ENCODE measurements around the gene PLXNA2.

Gene PLXNA2

DNA sequence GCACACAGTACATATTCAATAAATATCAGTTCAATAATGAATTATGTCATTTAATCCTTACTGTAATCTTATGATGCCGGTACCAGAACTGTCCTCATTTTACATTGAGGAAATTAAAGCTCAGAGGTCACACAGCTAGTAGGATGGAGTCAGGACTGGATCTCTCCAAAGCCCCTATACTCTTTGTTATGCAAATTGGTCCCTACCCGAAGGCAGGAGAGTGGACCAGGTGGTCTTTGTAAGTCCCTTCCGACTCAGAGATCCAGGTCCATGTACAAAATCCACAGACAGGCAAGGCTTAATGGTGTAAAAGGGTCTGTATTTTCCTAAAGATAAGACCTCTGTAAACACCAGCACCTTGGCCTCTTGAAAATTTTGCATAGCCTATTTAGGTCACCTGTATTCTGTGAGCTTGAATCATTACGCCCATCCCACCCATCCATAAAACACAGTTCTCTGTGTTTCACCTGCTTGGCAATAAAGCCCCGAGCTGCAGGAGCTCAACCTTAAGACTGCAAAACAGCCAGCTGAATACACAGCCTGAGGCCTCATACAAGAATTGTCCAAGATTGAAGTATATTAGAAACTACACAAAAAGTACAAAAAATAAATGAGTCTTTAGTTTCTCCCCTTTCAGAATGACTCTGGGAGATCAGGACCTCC, 41.7 kb downstream of the PLXNA2 start:
- DNase-seq = no peak

DNA sequence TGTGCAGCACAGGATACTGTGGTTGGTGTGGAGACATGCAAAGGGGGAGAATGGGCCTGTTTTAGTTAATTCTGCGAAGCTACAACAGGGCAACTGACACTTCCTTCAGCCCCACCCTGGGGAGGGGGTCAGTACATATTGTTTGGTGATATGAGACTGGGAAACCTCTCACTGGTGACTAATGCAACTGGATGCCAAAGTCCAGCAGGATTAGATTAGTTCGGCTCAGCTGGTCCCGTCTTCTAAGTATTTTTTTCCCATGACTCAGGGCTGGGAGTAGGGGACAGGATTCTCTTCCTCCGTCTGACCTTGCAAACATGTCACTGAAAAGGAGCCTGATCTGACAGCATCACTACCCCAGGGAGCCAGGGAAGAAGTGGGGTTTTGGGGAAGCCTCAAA, 43.0 kb downstream of the PLXNA2 start:
- DNase-seq = no peak

DNA sequence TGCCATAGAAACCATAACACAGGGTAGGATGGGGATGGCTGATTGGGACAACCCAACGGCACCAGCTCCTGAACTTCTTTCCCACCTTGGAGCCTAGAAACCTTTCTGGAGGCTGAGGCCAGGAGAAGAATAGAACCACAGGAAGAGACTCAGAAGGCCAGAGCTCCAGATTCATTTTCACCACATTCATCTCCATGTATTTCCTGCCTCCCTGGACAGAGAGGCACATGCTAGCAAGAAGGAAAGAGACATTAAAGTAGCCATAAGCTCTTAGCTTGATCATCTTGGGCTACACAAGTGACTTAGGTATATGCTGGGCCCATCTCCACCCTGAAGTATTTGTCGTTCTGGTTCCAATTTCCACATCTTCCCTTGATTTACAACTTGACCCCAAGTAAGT, 44.1 kb downstream of the PLXNA2 start:
- no peak for DNase-seq

DNA sequence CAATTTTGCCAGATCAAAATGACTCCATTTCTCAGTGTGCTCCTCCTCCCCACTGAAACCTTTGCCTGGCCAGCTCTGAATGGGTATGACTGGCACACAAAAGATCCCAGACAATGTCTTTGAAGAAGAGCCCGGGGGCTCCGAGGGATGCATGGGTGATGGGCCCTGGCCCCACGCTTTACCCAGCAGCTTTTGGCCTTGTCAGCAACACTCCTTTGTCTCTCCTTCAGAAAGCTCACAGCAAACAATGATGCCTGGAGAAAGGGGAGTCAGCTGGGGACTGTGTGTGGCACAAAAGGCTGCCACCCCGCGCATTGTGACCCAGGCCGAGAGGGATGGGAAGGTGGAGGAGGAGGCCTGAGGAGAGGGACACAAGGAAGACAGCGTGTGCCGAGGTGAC, 45.9 kb downstream of the PLXNA2 start:
- no peak for DNase-seq

GRCh38 chr1:208194944-208195343, 49.2 kb downstream of the PLXNA2 start:
- no peak for DNase-seq

DNA sequence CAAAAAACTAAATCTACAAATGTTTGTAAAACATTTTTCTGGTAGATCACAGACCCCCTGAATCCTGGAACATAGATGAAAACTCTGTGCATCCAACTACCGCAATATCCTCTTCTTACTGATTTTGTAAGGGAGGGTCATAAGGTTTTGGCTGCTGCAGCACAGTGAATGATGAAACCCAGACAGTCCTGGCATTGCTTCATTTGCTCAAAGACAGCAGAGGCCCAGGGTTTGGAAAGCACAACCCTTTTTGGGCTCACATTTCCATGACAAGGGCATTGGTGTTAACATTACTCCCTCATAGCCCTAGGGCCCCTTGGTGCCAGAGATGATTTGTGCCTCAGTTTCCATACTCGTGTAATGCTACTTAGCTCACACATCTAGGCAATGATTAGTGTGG, 51.2 kb downstream of the PLXNA2 start:
- DNase-seq = no peak

DNA sequence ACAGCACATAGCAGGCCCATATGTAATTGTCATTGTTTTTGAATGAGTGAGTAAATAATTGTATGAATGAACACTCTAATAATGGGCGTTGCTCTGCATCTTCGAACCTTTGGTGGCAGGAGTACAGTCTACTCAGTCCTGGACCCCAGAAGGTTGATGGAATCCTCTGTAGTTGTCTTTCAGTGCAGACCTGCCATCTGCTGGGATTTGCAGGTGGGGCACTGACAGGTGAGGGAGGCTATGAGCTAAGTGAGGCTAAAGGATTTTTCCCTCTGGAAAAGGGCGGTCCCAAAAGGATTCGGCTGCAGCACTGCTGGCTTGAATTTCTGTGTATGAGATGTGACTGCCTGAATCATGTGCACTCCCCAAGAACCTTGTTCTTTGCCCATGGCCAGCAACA, 53.4 kb downstream of the PLXNA2 start:
- no peak for DNase-seq

- no peak for DNase-seq
These were observed 54.5 kb downstream of the PLXNA2 start for GRCh38 chr1:208189716-208190115.

DNA sequence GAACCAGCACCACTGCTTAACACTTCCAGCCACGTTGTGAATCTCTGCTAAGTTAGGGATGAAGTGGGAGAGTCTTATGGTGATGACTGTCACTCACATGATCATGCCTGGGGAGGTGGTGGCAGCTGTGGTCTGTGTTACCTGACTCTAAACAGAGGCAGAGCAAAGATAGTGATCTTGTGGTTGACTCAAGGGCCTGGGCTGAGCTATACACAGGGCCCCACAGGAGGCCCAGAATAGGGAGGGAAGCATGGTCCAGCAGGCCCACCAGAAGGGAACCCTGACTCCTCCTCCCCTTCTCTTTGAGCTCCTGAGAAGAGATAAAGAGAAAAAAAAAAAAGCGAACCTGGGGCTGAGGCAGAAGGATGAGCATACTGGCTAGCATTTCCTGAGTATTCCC, 55.0 kb downstream of the PLXNA2 start:
- no peak for DNase-seq

DNA sequence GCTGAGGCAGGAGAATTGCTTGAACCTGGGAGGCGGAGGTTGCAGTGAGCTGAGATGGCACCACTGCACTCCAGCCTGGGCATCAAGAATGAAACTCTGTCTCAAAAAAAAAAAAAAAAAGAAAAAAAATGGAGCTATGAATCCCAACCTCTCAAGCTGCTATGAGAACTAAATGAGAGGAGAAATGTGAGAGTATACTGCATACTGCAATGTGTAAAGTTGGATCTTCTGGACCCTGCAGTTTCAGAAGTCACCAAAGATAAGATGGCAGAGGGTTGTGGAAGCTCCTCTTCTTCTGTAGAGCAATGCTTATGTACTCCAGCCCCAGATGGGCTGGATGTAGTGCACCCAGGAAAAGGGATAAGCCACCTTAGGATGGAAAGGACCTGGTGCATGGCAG, 55.6 kb downstream of the PLXNA2 start:
- DNase-seq = no peak

GRCh38 chr1:208187499-208188041, 56.6 kb downstream of the PLXNA2 start:
- no peak for DNase-seq

- no peak for DNase-seq
These were observed 58.4 kb downstream of the PLXNA2 start for GRCh38 chr1:208185801-208186231.

- DNase-seq = no peak
These were observed 59.1 kb downstream of the PLXNA2 start for GRCh38 chr1:208184966-208185654.

DNA sequence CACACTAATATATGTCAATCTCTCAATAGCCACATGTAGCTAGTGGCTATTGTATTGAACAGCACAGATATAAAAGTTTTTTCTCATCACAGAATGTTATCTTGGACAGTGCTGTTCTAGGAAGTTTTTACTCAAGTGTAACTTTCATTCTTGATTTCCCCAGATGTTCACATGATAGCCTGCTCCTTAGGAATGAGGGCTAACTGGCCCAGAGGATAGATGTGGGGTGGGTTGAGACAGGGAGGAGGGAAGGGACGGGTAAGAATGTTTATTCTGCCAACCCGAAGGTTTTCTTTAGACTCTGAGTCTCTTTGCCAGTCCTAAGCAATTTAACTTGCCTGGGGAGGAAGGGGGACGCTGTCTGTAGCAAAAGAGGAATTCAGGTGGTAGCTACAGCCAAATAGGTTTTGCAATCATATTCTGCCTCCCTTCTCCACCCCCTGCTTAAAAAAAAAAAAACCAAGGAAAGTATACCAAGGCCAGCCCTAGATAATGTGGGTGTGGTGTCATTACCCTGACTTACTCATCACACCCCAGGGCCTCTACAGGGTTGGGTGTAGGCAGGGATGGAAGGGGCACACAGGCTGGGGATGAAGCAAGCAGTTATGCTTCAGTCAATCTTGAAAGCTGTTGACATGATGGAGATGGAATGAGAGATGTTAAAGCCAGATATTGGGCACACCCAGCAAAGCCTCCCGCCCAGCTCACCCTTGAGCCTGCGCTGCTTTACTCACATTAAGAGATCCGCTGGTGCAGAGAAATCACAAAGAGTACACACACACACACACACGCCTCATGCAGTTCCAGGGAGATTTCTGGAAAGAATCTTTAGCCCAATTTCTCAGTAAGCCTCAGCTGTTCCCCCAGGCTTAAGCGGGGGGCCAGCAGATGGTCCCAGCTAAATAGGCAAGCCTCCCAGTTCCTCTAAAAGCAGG, 59.9 kb downstream of the PLXNA2 start:
- DNase-seq = no peak

GRCh38 chr1:208182880-208183645, 61.1 kb downstream of the PLXNA2 start:
- DNase-seq = no peak

DNA sequence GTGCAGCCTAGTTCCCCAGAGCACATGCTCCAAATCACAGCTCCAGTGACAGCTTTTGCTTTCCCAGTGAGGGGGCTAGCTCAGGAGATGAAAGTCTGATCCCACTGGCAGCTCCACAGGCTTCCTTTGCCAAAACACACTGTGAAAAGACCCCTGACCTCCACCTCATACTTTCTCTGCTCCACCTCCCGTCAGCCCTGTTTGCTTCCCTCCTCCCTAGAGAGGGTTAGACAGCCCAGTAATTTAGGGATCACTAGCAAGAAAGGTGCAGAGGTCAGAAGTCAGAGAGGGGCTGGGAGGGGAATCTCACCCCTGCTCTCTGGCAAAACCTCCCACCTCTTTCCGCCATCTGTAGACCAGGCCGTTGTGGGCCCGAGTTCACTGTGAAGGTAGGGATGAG, 62.8 kb downstream of the PLXNA2 start:
- DNase-seq = no peak

DNA sequence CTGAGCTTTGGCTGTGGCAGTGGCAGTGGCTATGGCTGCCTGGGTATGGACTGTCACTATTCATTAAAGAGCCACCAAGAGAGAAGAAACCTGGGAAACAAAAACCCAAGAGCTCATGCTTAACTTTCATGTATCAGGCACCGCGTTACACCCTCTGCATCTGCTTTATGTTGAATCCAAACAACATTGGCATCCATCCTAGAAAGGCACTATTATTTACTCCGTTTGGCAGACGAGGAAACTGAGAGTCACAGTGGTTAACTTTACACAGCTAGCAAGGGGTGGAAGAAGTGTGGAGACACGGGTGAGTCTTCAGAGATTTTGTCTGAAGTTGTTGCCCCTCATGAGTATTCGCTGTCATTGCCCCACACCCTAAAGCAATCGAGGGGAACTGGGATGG, 63.8 kb downstream of the PLXNA2 start:
- no peak for DNase-seq

- DNase-seq = no peak
These were observed 64.2 kb downstream of the PLXNA2 start for GRCh38 chr1:208179961-208180409.

DNA sequence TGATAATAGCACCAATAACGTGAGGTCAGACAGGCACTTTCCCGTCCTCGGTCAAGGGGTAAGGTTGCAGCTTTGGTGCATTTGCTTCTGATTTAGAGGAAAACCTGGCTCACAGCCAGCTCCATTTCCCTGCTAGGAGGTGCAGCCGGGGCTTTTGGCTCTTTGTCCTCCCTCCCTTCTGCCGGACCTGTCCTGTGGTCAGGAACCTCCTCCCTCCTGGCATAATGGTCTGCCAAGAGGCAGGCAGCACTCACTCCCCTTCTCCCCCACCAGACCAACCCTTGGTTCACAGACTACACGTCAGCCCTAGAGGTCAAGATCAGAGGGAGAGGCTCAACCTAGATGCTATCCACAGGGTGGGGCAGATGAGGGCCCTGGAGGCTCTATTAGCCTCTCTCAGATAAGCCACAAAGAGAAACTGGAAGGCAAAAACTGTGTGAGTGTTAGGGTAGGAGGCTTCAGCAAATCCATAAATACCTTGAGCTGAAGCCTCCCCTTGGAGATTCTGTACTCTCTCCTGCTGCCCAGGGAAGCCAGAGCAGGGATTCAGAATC, 64.8 kb downstream of the PLXNA2 start:
- no peak for DNase-seq

DNA sequence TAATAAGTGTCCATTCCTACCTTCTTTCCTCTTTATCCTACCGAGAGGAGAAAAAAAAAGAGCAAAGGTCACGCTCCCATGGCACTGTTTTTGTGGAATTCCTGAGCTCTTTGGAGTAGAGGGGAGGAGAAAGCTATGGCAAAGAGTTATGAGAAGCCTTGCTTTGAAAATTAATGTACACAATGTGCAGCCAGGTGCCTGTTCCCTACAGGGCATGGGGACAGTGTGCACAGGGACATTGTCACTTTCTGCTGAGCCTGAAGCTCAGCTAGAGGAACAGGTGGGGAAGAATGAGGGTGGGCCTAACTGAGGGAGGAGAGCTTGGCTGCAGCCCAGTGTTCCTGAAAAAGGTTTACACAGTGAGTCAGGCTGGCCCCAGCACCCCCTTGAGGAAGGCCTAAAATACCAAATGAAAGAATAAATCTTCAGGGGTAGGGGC, 66.1 kb downstream of the PLXNA2 start:
- DNase-seq = no peak

GRCh38 chr1:208177656-208178055, 66.5 kb downstream of the PLXNA2 start:
- DNase-seq = no peak

GRCh38 chr1:208176649-208177048, 67.5 kb downstream of the PLXNA2 start:
- no peak for DNase-seq
